GM23338 (cell line): ENCODE results near the gene DPYD. TPM values are rescaled to one million over a fixed set of nuclear protein-coding genes. Genes with fewer than 3 reads are reported as not detected.

ENCODE experiments used
- ATAC-seq: fragments of 200-7000 bp; cut with Tn5 transposase; 3 replicates; pipeline ENCODE4 v1.9.1; 2020
- DNase-seq: peaks from one replicate; pipeline ENCODE4 v3.0.0-alpha.2; 2015; ENCODE audit warnings: low spot score
- H2AFZ ChIP-seq: fragments of 200-600 bp; sonication (generic); 2 replicates; pipeline ENCODE4 v1.8.0; 2016; ENCODE audit warnings: antibody characterized with exemption, mild to moderate bottlenecking, moderate library complexity
- H3F3A ChIP-seq: fragments of 200-600 bp; sonication (generic); replicated peaks from 2 replicates; pipeline ENCODE4 v1.8.0; 2017; ENCODE audit warnings: antibody characterized with exemption, mixed run types, low read depth
- H3K27ac ChIP-seq: fragments of 200-600 bp; sonication (generic); 2 replicates; pipeline ENCODE4 v1.6.1; 2016; ENCODE audit warnings: low read depth
- H3K27me3 ChIP-seq: fragments of 200-600 bp; sonication (generic); 2 replicates; pipeline ENCODE4 v1.8.0; 2016; ENCODE audit warnings: mild to moderate bottlenecking, mixed run types, moderate library complexity; ENCODE audit not compliant: insufficient read depth
- H3K36me3 ChIP-seq: fragments of 200-600 bp; sonication (generic); 2 replicates; pipeline ENCODE4 v1.8.0; 2016; ENCODE audit warnings: mild to moderate bottlenecking; ENCODE audit not compliant: insufficient read depth
- H3K4me1 ChIP-seq: fragments of 200-600 bp; sonication (generic); 2 replicates; pipeline ENCODE4 v1.8.0; 2016; ENCODE audit warnings: mild to moderate bottlenecking, moderate library complexity; ENCODE audit not compliant: insufficient read depth
- H3K4me2 ChIP-seq: fragments of 200-600 bp; sonication (generic); 2 replicates; pipeline ENCODE4 v1.7.1; 2017; ENCODE audit warnings: mixed run types
- H3K4me3 ChIP-seq: fragments of 200-600 bp; sonication (generic); 2 replicates; pipeline ENCODE4 v1.6.1; 2016; ENCODE audit warnings: mixed run types
- H3K79me2 ChIP-seq: fragments of 200-600 bp; sonication (generic); replicated peaks from 2 replicates; pipeline ENCODE4 v1.8.0; 2017; ENCODE audit warnings: mild to moderate bottlenecking; ENCODE audit not compliant: insufficient read depth
- H3K9me2 ChIP-seq: fragments of 200-600 bp; sonication (generic); 2 replicates; pipeline ENCODE4 v1.8.0; 2017; ENCODE audit not compliant: insufficient read depth
- H4K20me1 ChIP-seq: fragments of 200-600 bp; sonication (generic); replicated peaks from 2 replicates; pipeline ENCODE4 v1.8.0; 2017; ENCODE audit warnings: mild to moderate bottlenecking; ENCODE audit not compliant: insufficient read depth
- H3K27ac Mint-ChIP-seq: 2 replicates; pipeline ENCODE4 v1.8.0; 2020; ENCODE audit warnings: inconsistent platforms, mild to moderate bottlenecking, moderate library complexity, mixed read lengths
- H3K27me3 Mint-ChIP-seq: 3 replicates; pipeline ENCODE4 v1.8.0; 2022; ENCODE audit warnings: low read depth, mild to moderate bottlenecking, moderate library complexity, mixed read lengths, inconsistent platforms; ENCODE audit not compliant: insufficient read depth, poor library complexity
- H3K36me3 Mint-ChIP-seq: 3 replicates; pipeline ENCODE4 v1.8.0; 2021; ENCODE audit warnings: low read depth, mild to moderate bottlenecking, inconsistent platforms, moderate library complexity, mixed read lengths
- H3K4me1 Mint-ChIP-seq: 3 replicates; pipeline ENCODE4 v1.8.0; 2020; ENCODE audit warnings: mild to moderate bottlenecking, inconsistent platforms, mixed read lengths
- H3K4me3 Mint-ChIP-seq: 3 replicates; pipeline ENCODE4 v1.8.0; 2021; ENCODE audit warnings: moderate library complexity, mild to moderate bottlenecking, inconsistent platforms, mixed read lengths
- H3K9me3 Mint-ChIP-seq: 3 replicates; pipeline ENCODE4 v1.8.0; 2020; ENCODE audit warnings: moderate library complexity, mild to moderate bottlenecking, inconsistent platforms, mixed read lengths
- CREB1 ChIP-seq: fragments of 250-450 bp; sonication (Bioruptor Pico); IDR thresholded peaks from 2 replicates; pipeline ENCODE4 v1.5.0; 2020; ENCODE audit warnings: low read depth, mild to moderate bottlenecking, moderate library complexity
- CTCF ChIP-seq, 2 experiments: fragments of 200-600 bp in 1 of 2; sonication (generic) in 1 of 2; conservative IDR thresholded peaks; 2 replicates each; pipeline versions ENCODE4 v1.5.1 to v1.6.1; 2016 to 2017; ENCODE audit warnings: antibody characterized with exemption in 2 of 2, low read depth in 2 of 2, mild to moderate bottlenecking in 2 of 2, moderate library complexity in 1 of 2
- EZH2phosphoT487 ChIP-seq: fragments of 200-600 bp; sonication (generic); IDR thresholded peaks from one replicate; pipeline ENCODE4 v1.8.1; 2018; ENCODE audit warnings: antibody characterized with exemption; ENCODE audit not compliant: unreplicated experiment
- NANOG ChIP-seq: IDR thresholded peaks from 2 replicates; pipeline ENCODE4 v1.6.1; 2016; ENCODE audit warnings: antibody characterized with exemption, borderline replicate concordance
- POLR2AphosphoS5 ChIP-seq: IDR thresholded peaks from 2 replicates; pipeline ENCODE4 v1.6.1; 2016; ENCODE audit warnings: antibody characterized with exemption, low read depth
- STAT1 ChIP-seq: IDR thresholded peaks from one replicate; pipeline ENCODE4 v1.6.1; 2016; ENCODE audit warnings: antibody characterized with exemption; ENCODE audit not compliant: unreplicated experiment
- ZNF114 ChIP-seq: fragments of 250-450 bp; sonication (Bioruptor Pico); IDR thresholded peaks from 2 replicates; pipeline ENCODE4 v1.5.0; 2020; ENCODE audit warnings: mild to moderate bottlenecking, moderate library complexity
- ZNF462 ChIP-seq: fragments of 250-450 bp; sonication (Bioruptor Pico); IDR thresholded peaks from 2 replicates; pipeline ENCODE4 v1.5.0; 2020; ENCODE audit warnings: mild to moderate bottlenecking, moderate library complexity
- polyA plus RNA-seq: library from polyadenylated mRNA; unstranded; fragments of >200 nt; fragmentation: Nextera tagmentation; extraction: Ambion mirVana; gene quantifications from 2 replicates; pipeline ENCODE4 v1.2.1, GENCODE V29; 2016
- total RNA-seq: library from RNA; depleted of rRNA; stranded (reverse); fragments of >200 nt; shearing (Covaris generic); gene quantifications from 2 replicates; pipeline ENCODE4 v1.2.3, GENCODE V29; 2014

Gene DPYD
- total and polyA plus RNA-seq, 2 experiments from 2014 or later: 0.50 to 1.6 TPM

- peaks cover 4% of the 10 kb centered on the region; the same call in 2 of the 3 replicates for H3K4me1 Mint-ChIP-seq
- no peaks in the 10 kb centered on the region for H3K36me3 Mint-ChIP-seq
- H3K27me3 ChIP-seq: no peaks in the 10 kb centered on the region
- no peaks in the 10 kb centered on the region; the same call in 1 of the 2 replicates for H3K9me2 ChIP-seq
- no peaks in the 10 kb centered on the region for H3K79me2 ChIP-seq
- no peaks in the 10 kb centered on the region for H3K36me3 ChIP-seq
- H4K20me1 ChIP-seq: no peaks in the 10 kb centered on the region
- H3K27ac Mint-ChIP-seq: no peak overlapping the region
- H3K27me3 Mint-ChIP-seq: peaks cover 3% of the 10 kb centered on the region
- ATAC-seq (no peak), DNase-seq (no peak)
- H3K4me2 ChIP-seq: no peak overlapping the region
- no peak for TF ChIP-seq CREB1 (CRISPR knock-in tag)
- no peak for TF ChIP-seq STAT1
- no peak for TF ChIP-seq ZNF114 (CRISPR knock-in tag)
- no peak for TF ChIP-seq CTCF (conservative IDR thresholded peaks at IDR 0.05; ENCODE audit: low read depth in 2 of 2)
- no peak for TF ChIP-seq POLR2AphosphoS5
- no peak for TF ChIP-seq EZH2phosphoT487
- no peak for TF ChIP-seq ZNF462 (CRISPR knock-in tag)
- TF ChIP-seq NANOG: no peak
- H3K4me1 ChIP-seq: no peaks in the 10 kb centered on the region
- H3K4me3 Mint-ChIP-seq: no peak overlapping the region
- H3K9me3 Mint-ChIP-seq: no peaks in the 10 kb centered on the region
- H3K27ac ChIP-seq: no peak overlapping the region
- no peak overlapping the region for H2AFZ ChIP-seq
- H3F3A ChIP-seq: no peaks in the 10 kb centered on the region
- no peak overlapping the region for H3K4me3 ChIP-seq
Measured at GRCh38 chr1:97632075-97632474, 288.8 kb downstream of the DPYD start.
